ENCODE data around the gene PBXIP1.
"Not testable (repeated sequence)": the region's sequence is repeated elsewhere in the genome, so short reads cannot be mapped to it uniquely, and the experiment has no call there.

PBXIP1 gene, protein sequence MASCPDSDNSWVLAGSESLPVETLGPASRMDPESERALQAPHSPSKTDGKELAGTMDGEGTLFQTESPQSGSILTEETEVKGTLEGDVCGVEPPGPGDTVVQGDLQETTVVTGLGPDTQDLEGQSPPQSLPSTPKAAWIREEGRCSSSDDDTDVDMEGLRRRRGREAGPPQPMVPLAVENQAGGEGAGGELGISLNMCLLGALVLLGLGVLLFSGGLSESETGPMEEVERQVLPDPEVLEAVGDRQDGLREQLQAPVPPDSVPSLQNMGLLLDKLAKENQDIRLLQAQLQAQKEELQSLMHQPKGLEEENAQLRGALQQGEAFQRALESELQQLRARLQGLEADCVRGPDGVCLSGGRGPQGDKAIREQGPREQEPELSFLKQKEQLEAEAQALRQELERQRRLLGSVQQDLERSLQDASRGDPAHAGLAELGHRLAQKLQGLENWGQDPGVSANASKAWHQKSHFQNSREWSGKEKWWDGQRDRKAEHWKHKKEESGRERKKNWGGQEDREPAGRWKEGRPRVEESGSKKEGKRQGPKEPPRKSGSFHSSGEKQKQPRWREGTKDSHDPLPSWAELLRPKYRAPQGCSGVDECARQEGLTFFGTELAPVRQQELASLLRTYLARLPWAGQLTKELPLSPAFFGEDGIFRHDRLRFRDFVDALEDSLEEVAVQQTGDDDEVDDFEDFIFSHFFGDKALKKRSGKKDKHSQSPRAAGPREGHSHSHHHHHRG

DNA sequence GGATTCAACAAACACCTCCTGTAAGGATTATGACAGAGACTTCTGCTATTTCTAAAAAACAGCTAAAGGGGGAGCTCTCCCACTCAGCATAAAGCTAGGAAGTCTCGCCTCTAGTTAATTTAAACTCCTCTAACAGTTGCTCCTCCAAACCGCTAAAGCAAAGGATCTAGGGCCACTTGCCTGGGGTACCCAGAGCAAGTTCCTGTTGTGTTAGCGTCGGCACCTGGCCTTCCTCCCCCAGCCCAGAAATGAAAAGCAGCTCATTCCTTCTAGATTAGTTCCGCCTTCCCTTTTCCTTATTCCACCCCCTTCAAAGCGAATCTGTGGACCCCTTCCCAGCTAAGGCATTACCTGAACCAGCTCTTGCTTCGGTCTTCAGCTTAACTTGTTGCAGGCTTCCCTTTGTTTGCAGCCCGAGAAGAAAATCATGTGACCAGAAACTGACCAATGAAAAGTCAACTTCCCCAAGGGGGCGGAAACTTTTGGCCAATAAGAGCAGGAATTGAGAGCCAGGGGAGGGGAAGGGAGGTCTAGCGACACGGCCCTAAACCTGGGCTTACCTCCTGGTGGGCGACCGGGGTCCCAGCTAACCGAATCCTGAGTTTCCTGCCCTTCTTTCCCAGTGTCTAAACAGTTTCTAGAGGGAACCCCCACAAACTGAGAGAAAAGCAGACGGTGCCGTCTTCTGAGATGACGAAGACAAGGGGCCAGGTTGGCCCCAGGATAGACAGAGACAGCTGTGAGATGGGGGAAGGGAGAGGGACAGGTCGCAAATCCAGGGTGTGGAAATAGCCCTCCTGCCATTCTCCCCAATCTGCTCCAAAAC, at the start of gene PBXIP1:
Gene PBXIP1, minus strand, starts transcription at position 382 of the 826 bp plus-strand sequence. CDS start 2,378 bp downstream, outside the sequence.
- peak; percentile 89 for DNase-seq

DNA sequence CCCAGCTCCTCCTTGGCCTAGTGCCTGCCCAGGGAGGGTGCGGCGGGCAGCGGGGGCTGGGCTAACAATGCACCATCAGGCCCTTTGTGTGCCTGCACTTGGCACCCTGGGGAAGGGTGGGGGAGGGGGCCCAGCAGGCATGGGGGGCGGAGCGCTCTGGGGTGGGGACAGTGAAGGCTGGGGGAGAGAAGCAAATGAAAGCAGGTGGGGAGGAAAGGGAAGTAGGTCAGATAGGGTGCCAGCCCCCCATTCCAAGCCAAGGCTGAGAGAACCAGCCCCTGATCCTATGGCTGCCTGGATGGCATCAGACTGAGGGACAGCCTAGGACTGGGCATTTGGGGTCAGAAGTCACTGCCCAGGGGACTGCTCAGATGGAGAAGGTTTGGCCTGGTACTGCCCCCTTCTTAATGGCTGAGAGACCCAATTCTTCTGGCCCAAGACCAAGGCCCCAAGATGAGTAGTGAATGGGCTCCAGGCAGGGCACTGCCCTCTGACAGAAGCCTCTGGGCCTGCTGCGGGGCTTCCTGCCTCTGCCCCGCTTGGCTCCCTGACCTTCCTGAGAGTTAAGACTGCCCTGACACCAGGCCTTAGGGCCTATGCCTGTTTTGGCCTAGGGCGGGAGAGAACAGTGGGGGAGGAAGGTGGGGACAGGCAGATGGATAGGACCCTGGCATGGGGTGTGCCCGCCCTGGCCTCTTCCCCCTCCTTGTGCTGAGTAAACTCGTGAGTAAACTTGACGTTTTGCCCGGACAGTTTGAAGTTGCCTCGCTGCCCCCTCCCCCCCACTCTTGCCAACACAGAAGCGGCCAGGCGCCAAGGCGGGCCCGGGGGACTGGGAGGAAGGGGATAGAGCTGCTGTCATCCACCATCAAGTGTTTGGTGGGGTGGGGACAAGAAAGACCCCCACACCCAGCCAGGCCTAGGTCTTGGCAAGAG, 49.4 kb upstream of the PBXIP1 start:
- DNase-seq = no peak

DNA sequence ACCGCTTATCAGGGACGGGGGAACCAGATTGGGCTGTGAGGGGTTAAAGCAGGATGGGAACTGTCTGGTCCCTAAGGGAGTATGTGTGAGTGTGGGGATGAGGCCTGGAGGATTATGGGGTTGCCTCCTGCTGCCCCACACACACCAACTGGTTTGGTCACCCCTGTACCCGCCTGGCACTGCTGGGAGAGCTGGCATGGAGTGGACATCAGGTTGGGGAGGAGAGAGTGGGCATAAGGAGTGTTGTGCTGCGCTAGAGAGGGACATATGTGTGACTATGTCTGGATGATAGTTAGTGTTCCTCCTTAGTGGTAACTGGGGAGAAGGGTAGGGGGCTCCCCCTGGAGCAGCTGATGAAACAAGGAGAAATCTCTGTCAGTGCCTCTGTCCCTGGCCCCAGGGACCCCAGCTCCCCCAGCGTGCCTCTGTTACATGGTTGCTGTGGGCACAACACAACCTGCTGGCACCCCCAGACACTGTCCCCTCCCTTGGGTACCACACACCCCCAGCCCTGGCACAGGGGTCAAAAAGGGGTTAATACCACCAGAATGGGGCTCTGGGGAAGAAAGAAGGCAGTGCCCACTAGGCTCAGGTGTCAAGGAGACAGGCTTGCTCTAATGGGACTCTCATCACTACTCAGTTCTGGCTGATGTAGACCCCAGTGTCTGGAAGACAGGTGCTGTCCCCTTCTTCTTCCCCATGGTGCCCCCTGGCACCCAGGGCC, 48.6 kb upstream of the PBXIP1 start:
- no peak for DNase-seq

DNA sequence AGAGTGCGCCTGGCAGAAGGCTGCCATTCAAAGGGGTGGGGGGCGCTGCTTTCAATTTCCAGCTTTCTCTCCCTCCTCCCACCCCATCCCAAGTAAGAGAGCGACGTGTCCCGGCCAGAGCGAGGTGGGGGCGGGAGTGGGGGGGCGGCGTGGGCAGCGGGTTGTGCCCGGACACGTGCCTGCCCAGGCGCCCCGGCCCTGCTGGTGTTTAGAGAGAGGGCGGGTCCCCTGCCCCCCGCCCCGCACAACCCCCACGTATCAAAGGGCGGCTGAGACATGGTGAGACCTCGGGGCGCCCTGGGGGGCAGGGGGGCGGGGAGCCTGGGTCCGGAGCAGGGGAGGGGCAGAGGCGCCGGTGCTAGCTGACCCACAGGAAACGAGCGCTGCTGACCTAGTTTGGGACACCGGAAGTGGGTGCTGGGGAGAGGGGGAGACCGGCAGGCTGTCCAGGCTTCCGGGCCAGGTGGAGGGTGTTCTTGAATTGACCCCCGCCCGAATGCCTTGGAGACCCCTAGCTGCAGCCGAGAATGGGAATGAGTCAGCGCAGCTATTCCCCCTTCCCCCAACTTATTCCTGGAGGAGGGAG, 48.0 kb upstream of the PBXIP1 start:
- no peak for DNase-seq

DNA sequence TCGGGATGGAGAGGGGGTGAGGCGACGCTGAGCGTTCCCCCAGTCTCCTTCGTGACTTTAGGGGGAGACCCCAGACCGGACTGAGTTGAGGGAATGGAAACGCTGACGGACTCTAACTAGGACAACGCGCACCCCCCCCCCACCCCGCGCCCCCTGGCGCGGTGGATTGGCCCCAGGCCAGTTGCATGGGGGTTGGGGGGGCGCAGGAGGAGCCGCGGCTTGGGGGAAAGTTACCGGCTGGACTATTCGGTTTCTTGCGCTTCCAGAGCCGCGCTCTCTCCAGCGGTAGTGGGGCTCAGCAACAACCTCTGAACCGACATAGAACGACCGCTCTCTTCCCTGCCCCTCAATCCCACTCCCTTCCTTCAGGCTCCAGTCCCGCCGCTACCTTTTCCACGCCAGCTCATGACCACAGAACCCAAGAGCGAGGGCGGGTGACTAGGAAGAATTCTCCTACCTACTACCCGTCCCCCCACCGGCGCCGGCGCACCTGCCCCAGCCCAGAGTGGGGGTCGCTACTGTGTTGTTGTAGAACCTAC, 47.4 kb upstream of the PBXIP1 start:
- no peak for DNase-seq

DNA sequence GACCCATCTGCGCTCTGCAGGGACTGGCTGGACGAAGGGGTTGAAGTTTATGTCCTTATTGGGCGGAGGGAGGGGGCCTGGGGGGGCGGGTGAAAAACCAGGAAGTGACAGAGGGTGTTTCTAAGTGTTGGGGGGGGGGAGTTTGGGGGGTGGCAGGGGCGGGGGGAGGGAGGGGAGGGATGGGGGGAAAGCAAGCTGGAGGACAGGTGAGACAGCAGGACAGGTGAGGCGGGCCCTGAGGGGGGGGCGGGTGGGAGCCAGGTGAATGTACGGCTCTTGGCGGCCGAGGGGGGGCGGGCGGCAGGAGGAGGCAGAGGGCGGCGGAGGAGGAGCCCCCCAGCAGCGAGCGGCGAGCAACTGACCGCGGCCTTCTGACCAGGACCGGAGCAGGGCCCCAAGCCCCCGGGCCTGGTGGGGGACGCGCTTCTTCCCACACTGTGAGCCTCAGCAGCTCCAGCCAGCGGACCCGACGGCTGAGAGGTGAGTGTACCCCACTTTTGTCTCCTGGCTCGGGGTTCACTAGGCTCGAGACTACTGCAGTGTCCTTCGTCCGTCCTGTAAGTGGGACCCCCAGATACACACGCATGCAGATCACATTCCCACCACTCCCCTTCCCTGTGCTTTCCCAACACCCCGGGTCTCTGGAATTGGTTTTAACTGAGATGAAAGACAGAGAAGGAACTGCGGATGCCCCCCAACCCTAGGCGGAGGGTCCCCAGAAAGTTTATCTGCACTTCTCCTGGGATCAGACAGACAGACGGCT, 46.7 kb upstream of the PBXIP1 start, which contains the start of gene ZBTB7B:
Gene ZBTB7B, plus strand, starts transcription at position 339 of the 763 bp plus-strand sequence. CDS start 11,859 bp downstream, outside the sequence.
- DNase-seq = no peak

DNA sequence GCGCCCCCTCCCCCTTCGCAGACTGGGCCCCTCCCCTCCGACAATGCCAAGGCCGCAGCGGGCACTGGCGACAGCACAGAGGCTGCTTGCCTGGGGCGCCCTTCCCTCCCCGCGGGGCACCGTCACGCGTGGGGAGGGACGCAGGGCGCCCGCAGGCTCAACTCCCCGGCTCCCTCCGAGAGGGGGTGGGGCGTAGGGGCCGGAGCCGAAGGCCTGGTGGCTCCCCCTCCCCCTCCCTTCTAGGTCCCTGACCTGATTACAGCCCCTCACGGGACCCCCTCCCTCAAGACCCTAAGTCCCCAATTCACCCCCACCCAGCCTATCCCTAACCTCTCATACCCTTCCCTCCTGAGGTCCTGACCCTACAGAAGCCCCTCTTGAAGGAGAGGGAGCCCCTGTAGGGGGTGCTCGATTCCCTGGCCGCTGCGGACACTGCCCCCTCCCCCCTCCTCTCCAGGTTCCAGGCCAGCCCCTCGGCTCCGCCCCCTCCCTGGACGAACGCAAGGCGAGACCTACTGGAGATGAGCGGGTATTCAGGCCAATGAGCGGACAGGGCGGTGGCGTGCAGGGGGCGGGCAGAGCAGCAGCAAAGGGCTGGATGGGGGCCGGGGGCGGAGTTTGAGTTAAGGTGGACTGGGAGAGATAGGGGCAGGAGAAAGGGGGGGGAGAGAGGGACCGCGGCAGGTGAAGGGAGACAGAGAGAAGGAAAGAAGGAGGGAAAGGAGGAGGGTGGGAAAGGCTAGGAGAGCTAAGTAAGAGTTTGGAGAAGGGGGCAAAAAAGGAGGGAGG, 46.0 kb upstream of the PBXIP1 start:
- DNase-seq = peak; percentile 100

DNA sequence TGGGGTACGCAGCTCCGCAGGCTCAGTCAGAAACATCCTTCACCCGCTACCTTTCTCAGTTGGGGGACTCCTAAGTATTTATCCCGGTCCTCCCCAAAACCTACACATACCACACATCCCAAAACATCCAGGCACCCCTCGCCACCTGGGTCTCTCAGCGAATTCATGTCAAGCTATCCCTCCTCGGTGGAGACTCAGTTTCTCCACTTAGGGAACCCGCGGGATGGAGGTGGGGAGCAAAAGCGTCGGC, 45.5 kb upstream of the PBXIP1 start:
- DNase-seq = no peak

DNA sequence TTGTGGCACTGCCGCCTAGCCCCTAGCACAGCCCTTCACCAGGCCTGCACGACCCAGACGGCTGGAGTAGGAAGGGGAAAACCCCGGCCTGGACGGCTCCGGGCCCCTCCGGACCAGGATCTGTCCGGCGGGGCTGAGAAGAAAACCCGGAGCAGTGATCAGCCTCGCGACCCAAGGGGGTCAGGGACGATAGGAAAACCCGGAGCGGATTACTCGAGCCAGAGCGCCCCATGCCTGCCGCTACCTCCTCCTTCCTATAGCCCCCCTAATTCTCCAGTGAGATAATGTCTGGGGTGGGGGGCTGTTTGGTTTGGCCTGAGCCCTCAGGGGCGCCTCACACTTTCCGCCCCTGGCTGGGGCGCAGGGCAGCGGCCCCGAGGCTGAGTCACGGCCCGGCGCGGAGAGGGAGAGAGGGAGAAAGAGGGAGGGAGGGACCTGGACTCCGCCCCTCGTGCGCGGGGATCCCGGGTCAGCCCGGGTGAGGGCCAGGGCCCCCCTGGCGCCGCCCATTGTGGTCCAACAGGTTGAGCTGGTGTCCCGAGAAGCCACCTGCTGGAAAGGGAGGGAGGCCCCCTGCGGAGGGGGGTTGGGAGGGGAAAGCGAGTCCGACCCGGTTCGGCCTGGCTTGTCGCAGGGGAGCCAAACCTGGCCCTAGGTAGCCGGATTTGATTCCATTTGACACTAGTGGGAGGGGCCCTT, 45.0 kb upstream of the PBXIP1 start:
- peak; percentile 77 for DNase-seq

DNA sequence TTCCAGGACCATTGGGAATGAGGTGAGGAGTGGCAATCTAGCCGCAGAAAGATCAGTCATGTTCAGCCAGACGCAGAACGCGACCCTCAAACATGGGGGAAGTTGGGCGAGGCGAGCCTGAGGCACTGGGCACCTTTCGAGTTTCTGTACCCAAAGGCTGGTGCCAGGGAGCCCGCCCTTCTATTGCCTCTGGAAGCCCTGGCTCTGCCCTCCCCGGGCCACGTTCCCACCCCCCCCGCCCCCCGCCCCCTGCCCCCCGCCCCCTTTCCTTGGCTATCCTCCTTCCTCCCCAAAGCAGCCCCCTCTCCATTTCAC, 44.5 kb upstream of the PBXIP1 start:
- DNase-seq = no peak

DNA sequence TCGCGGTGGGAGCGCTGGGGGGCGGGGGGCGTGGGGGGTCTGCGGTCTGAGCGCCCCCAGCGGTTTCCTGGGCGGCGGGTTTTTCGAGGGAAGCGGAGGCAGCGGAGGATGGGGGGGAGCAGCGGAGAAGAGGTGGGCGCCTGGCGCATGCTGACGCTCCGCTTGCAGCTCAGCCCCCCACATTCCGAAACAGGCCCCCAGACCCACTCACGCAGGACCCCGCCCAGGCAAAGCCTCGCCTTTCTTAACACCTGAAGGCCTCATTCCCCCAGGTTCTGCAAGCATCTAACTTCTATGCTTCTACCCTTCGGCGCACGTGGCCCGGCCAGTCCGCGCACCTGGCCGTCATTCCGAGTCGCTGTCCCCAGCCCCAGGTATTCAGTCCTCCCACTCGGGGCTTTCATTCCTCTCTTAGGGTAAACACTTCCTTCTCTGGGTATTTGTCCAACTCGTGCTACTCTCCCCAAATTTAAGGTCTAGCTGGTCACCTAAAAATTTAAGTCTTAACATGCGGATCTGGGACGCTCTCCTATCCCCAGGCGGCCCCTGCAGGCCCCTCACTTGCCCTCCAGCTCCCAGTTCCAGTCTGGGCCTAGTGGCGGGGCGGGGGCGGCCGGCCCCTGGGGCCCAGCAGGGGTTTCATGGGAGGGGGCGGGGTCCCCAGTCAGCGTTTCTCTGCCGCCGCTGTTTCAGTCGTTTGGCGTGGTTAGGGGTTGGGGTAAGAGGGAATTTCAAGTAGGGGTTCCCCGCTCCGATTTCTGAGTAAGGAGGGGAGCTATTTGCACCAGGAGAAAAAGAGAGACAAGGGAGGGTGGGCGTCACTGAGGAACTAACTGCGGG, 43.9 kb upstream of the PBXIP1 start:
- no peak for DNase-seq

DNA sequence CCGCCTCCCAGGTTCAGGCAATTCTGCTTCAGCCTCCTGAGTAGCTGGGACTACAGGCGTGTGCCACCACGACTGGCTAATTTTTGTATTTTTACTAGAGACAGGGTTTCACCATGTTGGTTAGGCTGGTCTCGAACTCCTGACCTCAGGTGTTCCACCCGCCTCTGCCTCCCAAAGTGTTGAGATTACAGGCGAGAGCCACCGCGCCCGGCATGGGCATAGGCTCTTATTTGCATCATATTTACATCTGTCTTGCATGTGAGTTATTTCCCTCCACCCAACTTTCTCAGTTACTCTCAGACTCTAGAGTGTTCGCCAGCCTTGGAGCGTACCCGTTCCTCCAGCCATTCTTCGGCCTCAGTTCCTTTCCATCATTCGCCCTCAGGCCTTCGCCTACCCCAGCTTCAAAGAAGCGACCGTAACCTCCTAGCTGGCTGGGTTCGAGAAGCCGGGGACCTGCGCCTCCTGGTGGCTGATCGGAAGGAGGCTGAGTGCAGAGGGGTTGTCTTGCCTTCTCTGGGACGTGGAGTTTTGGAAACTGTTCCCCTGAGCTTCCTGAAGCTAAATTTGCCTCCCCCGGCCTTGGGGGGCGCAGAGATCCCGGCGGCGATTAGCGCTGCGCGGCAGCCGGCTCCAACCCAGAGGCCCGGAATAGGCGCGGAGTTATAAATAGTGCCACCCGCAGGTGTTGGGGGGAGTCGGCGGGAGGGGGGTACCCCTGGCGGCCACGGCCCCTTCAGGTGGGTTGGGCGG, 43.1 kb upstream of the PBXIP1 start:
- peak; percentile 65 for DNase-seq

DNA sequence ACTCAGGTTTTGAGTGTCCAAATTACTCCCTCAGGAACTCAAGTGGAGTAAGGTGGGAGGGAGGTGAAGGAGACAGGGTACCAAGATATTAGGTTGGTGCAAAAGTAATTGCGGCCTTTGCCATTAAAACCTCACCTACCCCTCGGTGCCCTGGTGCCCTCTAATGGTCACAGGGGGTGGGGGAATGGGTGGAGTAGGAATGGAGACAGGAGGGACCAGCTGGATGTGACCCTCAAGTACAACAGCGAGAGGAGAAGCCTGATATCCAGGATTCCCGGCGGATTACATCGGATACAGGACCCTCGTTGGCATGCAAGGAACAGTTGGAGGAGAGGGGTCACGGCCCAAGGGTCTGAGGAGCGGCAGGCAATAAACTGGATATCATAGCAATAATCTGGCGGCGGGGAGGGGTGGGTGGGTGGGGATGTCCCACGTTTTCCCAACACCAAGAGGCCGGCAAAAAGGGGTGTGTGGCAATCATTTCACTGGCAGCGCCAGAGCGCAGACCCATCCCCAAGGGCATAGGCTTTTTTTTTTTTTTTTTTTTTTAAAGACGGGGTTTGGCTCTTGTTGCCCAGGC, 42.4 kb upstream of the PBXIP1 start:
- DNase-seq = no peak

DNA sequence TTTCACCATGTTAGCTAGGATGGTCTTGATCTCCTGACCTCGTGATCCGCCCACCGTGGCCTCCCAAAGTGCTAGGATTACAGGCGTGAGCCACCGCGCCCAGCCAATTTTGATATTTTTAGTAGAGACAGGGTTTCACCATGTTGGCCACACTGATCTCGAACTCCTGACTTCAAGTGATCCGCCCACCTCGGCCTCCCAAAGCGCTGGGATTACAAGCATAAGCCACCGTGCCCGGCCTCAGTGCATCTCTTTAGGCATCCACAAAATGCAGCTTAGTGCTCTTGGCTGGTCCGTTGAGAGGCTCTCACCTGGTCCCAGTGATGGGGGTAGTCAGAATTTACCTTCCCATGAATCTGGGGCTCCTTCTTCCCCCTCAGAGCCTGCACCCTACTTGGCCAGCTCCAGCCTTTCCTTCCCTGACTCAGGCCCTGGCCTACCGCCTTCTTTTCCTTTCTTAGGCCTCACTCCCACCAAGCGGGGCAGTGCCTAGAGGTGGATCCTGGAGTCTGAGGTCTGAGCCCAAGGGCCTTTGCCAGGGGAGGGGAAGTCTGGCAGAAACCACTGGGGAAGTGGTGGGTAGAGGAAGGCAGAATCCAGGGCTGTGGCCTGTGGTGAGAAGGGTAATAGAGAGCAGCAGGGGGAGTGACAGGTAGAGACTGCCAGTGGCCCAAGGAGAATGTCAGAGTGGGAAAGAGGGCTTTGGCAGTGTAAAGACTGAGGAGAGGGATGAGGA, 41.2 kb upstream of the PBXIP1 start:
- no peak for DNase-seq

DNA sequence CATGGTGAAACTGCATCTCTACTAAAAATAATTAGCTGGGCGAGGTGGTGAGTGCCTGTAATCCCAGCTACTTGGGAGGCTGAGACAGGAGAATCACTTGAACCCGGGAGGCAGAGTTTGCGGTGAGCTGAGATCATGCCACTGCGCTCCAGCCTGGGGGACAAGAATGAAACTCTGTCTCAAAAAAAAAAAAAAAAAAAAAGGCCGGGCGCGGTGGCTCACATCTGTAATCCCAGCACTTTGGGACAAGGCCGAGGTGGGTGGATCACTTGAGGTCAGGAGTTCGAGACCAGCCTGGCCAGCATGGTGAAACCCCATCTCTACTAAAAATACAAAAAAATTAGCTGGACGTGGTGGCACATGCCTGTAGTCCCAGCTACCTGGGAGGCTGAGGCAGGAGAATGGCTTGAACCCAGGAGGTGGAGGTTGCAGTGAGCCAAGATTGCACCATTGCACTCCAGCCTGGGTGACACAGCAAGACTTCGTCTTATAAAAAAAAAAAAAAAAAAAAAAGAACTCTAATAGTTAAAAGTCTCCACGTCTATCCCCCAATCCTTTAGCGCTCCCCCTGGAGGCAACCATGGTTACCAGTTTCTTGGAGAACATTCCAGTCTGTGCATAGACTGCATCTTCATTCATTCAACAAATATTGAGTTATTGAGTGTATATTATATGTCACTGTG, 39.5 kb upstream of the PBXIP1 start:
- not testable (repeated sequence) for DNase-seq
